HepG2 (cell line): ENCODE measurements around the gene PPIG. TPM values are rescaled to one million over a fixed set of nuclear protein-coding genes. Genes with fewer than 3 reads are reported as not detected.

ENCODE experiments used
- ATRX ChIP-seq: sonication (generic); formaldehyde crosslinking; IDR thresholded peaks from 2 replicates; pipeline ENCODE4 v1.4.0; 2020; ENCODE audit warnings: missing genetic modification reagents, borderline replicate concordance
- FOSL2 ChIP-seq: sonication (generic); formaldehyde crosslinking; IDR thresholded peaks from 2 replicates; pipeline ENCODE4 v1.4.0; 2020; ENCODE audit warnings: missing genetic modification reagents
- GATAD2A ChIP-seq: IDR thresholded peaks from 2 replicates; pipeline ENCODE4 v1.6.1; 2016
- NFE2L2 ChIP-seq: fragments of 150-350 bp; IDR thresholded peaks from 2 replicates; pipeline ENCODE4 v1.6.1; 2014; ENCODE audit warnings: low read length
- RBM39 ChIP-seq: fragments of 200-400 bp; formaldehyde crosslinking; IDR thresholded peaks from one replicate; pipeline ENCODE4 v1.6.1; 2018; ENCODE audit warnings: antibody characterized with exemption, mild to moderate bottlenecking, low read depth, low read length; ENCODE audit not compliant: poor library complexity, severe bottlenecking
- RFXAP ChIP-seq: sonication (generic); formaldehyde crosslinking; IDR thresholded peaks from 2 replicates; pipeline ENCODE4 v1.4.0; 2020; ENCODE audit warnings: missing genetic modification reagents, borderline replicate concordance
- SMARCC2 ChIP-seq: fragments of 450-650 bp; IDR thresholded peaks from 2 replicates; pipeline ENCODE4 v1.6.1; 2017; ENCODE audit warnings: antibody characterized with exemption, mild to moderate bottlenecking
- ZNF3 ChIP-seq: IDR thresholded peaks from 2 replicates; pipeline ENCODE4 v1.7.0; 2017; ENCODE audit warnings: inconsistent platforms
- polyA plus RNA-seq, 8 experiments: library from polyadenylated mRNA; depleted of rRNA in 3 of 8; stranded (reverse) in 7 of 8; unstranded in 1 of 8; fragments of >200 nt; fragmentation: Illumina TruSeq in 4 of 8; extraction: Trizol in 4 of 8; gene quantifications; 2 replicates each; pipeline versions ENCODE4 v1.2.1 to v1.2.3, GENCODE V29; 2011 to 2016; ENCODE audit warnings: low read depth in 4 of 8, missing spikeins in 1 of 8, mixed read lengths in 1 of 8; ENCODE audit not compliant: insufficient read depth in 1 of 8
- total RNA-seq, 5 experiments: library from RNA; depleted of rRNA; stranded (reverse); fragments of >200 nt; fragmentation: Illumina TruSeq; extraction: Trizol; gene quantifications; 2 replicates each; pipeline ENCODE4 v1.2.3, GENCODE V29; 2016; ENCODE audit warnings: low read depth in 1 of 5
- TF ChIP-seq, protein P1 (sequence below): IDR thresholded peaks from 2 replicates; pipeline ENCODE4 v1.4.0; 2020; ENCODE audit warnings: mild to moderate bottlenecking, missing genetic modification reagents
- TF ChIP-seq, protein P2 (sequence below): IDR thresholded peaks from 2 replicates; pipeline ENCODE4 v1.6.1; 2018; ENCODE audit warnings: missing genetic modification reagents
- TF ChIP-seq, protein P3 (sequence below): sonication (generic); formaldehyde crosslinking; IDR thresholded peaks from 2 replicates; pipeline ENCODE4 v1.4.0; 2020; ENCODE audit warnings: missing genetic modification reagents, borderline replicate concordance
- TF ChIP-seq, protein P4 (sequence below): sonication (generic); formaldehyde crosslinking; IDR thresholded peaks from 2 replicates; pipeline ENCODE4 v1.5.1; 2020; ENCODE audit warnings: missing genetic modification reagents, mild to moderate bottlenecking, borderline replicate concordance
- TF ChIP-seq, protein P5 (sequence below): sonication (generic); formaldehyde crosslinking; IDR thresholded peaks from 2 replicates; pipeline ENCODE4 v1.8.0; 2022; ENCODE audit warnings: low read depth, missing genetic modification reagents
- TF ChIP-seq, protein P6 (sequence below): fragments of 450-650 bp; IDR thresholded peaks from 2 replicates; pipeline ENCODE4 v1.6.1; 2017

Gene PPIG
- total and polyA plus RNA-seq, 2 of the 13 experiments (the other 11 are each of a cell fraction or from before 2014, with no cell fraction given): 31.3 to 81.0 TPM

DNA sequence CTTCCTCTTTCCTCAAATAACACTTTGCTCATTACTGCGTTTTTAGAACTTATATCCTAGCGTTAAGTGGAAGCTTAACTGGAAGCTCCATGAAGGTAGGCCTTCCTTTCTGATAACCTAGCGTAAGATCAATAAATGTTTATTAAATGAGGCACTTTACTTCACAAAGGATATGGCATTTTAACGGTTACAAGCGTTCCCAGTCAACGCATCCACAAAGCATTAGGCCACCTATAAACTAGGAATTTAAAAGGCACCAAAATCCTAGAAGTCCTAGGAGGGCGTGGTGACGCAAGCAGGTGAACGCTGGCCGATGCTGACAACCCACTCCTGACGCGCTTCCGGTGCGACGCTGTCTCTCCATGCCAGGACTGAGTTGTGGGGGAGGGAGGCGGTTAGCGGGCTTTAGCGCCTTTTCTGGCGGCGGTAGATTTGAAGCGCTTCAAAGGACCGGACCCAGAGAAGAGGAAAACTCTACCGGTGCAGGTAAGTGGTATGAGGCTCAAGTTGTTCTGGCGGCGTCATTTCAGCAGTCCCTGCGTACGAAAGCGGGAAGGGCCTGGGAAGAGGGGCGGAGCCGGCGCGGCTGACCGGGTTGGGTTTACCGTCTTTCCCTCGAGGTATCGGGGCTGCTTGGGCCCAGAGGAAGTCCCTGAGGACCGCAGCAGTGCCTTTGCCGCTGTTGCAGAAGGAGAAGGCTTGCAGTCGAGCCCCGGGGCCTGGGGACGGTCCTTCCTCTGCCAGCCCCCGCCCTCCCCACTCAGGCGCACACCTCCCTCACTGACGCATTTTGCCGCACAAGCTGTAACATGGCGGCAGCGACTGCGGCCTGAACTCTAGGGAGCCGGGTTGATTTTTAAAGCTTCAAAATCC is at the start of gene PPIG (continued):
- TF ChIP-seq SMARCC2 (no peak; the same call in 1 of the 2 replicates), ZNF3 (CRISPR knock-in tag) (no peak), NFE2L2 (no peak; the same call in 1 of the 2 replicates), RFXAP (CRISPR knock-in tag) (peak; percentile 54), RBM39 (peak; percentile 74), ATRX (no peak; the same call in 1 of the 2 replicates), GATAD2A (CRISPR knock-in tag) (no peak; the same call in none of the 2 replicates), FOSL2 (CRISPR knock-in tag) (peak; percentile 77)
- TF ChIP-seq, protein P1, sequence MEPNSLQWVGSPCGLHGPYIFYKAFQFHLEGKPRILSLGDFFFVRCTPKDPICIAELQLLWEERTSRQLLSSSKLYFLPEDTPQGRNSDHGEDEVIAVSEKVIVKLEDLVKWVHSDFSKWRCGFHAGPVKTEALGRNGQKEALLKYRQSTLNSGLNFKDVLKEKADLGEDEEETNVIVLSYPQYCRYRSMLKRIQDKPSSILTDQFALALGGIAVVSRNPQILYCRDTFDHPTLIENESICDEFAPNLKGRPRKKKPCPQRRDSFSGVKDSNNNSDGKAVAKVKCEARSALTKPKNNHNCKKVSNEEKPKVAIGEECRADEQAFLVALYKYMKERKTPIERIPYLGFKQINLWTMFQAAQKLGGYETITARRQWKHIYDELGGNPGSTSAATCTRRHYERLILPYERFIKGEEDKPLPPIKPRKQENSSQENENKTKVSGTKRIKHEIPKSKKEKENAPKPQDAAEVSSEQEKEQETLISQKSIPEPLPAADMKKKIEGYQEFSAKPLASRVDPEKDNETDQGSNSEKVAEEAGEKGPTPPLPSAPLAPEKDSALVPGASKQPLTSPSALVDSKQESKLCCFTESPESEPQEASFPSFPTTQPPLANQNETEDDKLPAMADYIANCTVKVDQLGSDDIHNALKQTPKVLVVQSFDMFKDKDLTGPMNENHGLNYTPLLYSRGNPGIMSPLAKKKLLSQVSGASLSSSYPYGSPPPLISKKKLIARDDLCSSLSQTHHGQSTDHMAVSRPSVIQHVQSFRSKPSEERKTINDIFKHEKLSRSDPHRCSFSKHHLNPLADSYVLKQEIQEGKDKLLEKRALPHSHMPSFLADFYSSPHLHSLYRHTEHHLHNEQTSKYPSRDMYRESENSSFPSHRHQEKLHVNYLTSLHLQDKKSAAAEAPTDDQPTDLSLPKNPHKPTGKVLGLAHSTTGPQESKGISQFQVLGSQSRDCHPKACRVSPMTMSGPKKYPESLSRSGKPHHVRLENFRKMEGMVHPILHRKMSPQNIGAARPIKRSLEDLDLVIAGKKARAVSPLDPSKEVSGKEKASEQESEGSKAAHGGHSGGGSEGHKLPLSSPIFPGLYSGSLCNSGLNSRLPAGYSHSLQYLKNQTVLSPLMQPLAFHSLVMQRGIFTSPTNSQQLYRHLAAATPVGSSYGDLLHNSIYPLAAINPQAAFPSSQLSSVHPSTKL (CRISPR knock-in tag): peak; percentile 82
- TF ChIP-seq, protein P2, sequence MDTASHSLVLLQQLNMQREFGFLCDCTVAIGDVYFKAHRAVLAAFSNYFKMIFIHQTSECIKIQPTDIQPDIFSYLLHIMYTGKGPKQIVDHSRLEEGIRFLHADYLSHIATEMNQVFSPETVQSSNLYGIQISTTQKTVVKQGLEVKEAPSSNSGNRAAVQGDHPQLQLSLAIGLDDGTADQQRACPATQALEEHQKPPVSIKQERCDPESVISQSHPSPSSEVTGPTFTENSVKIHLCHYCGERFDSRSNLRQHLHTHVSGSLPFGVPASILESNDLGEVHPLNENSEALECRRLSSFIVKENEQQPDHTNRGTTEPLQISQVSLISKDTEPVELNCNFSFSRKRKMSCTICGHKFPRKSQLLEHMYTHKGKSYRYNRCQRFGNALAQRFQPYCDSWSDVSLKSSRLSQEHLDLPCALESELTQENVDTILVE (CRISPR knock-in tag): peak; percentile 21; the same call in 1 of the 2 replicates
- TF ChIP-seq, protein P3, sequence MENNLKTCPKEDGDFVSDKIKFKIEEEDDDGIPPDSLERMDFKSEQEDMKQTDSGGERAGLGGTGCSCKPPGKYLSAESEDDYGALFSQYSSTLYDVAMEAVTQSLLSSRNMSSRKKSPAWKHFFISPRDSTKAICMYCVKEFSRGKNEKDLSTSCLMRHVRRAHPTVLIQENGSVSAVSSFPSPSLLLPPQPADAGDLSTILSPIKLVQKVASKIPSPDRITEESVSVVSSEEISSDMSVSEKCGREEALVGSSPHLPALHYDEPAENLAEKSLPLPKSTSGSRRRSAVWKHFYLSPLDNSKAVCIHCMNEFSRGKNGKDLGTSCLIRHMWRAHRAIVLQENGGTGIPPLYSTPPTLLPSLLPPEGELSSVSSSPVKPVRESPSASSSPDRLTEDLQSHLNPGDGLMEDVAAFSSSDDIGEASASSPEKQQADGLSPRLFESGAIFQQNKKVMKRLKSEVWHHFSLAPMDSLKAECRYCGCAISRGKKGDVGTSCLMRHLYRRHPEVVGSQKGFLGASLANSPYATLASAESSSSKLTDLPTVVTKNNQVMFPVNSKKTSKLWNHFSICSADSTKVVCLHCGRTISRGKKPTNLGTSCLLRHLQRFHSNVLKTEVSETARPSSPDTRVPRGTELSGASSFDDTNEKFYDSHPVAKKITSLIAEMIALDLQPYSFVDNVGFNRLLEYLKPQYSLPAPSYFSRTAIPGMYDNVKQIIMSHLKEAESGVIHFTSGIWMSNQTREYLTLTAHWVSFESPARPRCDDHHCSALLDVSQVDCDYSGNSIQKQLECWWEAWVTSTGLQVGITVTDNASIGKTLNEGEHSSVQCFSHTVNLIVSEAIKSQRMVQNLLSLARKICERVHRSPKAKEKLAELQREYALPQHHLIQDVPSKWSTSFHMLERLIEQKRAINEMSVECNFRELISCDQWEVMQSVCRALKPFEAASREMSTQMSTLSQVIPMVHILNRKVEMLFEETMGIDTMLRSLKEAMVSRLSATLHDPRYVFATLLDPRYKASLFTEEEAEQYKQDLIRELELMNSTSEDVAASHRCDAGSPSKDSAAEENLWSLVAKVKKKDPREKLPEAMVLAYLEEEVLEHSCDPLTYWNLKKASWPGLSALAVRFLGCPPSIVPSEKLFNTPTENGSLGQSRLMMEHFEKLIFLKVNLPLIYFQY (CRISPR knock-in tag): no peak; the same call in 1 of the 2 replicates
- TF ChIP-seq, protein P4, sequence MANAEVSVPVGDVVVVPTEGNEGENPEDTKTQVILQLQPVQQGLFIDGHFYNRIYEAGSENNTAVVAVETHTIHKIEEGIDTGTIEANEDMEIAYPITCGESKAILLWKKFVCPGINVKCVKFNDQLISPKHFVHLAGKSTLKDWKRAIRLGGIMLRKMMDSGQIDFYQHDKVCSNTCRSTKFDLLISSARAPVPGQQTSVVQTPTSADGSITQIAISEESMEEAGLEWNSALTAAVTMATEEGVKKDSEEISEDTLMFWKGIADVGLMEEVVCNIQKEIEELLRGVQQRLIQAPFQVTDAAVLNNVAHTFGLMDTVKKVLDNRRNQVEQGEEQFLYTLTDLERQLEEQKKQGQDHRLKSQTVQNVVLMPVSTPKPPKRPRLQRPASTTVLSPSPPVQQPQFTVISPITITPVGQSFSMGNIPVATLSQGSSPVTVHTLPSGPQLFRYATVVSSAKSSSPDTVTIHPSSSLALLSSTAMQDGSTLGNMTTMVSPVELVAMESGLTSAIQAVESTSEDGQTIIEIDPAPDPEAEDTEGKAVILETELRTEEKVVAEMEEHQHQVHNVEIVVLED (CRISPR knock-in tag): peak; percentile 98
- TF ChIP-seq, protein P5, sequence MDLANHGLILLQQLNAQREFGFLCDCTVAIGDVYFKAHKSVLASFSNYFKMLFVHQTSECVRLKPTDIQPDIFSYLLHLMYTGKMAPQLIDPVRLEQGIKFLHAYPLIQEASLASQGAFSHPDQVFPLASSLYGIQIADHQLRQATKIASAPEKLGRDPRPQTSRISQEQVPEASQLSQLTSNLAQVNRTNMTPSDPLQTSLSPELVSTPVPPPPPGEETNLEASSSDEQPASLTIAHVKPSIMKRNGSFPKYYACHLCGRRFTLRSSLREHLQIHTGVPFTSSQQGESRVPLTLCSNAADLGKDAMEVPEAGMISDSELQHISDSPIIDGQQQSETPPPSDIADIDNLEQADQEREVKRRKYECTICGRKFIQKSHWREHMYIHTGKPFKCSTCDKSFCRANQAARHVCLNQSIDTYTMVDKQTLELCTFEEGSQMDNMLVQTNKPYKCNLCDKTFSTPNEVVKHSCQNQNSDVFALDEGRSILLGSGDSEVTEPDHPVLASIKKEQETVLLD (CRISPR knock-in tag): peak; percentile 43; the same call in 1 of the 2 replicates
- TF ChIP-seq, protein P6, sequence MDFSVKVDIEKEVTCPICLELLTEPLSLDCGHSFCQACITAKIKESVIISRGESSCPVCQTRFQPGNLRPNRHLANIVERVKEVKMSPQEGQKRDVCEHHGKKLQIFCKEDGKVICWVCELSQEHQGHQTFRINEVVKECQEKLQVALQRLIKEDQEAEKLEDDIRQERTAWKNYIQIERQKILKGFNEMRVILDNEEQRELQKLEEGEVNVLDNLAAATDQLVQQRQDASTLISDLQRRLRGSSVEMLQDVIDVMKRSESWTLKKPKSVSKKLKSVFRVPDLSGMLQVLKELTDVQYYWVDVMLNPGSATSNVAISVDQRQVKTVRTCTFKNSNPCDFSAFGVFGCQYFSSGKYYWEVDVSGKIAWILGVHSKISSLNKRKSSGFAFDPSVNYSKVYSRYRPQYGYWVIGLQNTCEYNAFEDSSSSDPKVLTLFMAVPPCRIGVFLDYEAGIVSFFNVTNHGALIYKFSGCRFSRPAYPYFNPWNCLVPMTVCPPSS: no peak
